ENCODE results near the gene SORCS1. TPM values are rescaled to one million over a fixed set of nuclear protein-coding genes. Genes with fewer than 3 reads are reported as not detected.

The SORCS1 gene
- total RNA-seq, 1 experiment from 2014 or later = not detected

- no peak for DNase-seq
- Histone ChIP-seq H3K36me3 (ENCODE audit: control insufficient read depth, insufficient read depth, low read length) (no peaks in the 10 kb centered on the region), H3K4me1 (no peaks in the 10 kb centered on the region), H3K9me3 (no peaks in the 10 kb centered on the region), H3K4me3 (ENCODE audit: low read depth, low read length) (no peak overlapping the region), H3K27me3 (replicated peaks; ENCODE audit: control insufficient read depth, insufficient read depth, low read length) (no peaks in the 10 kb centered on the region)
- no peaks in the 10 kb centered on the region for H3K36me3 Mint-ChIP-seq (ENCODE audit: insufficient read depth, unreplicated experiment)
- no peak overlapping the region for H3K27ac Mint-ChIP-seq (ENCODE audit: unreplicated experiment)
- CTCF ChIA-PET = no interaction called here
- no TSS peak for BruUV-seq (replicated peaks)
- H3K9me3 Mint-ChIP-seq (ENCODE audit: unreplicated experiment) = no peaks in the 10 kb centered on the region
- no peak for TF ChIP-seq CTCF (IDR thresholded peaks at IDR 0.05; ENCODE audit: insufficient read depth in 1 of 2, low read depth in 1 of 2, low read length in 1 of 2, severe bottlenecking in 1 of 2, unreplicated experiment in 1 of 2)
- intact Hi-C loops (cut with micrococcal nuclease; ENCODE audit: unreplicated experiment) = no loop called here
- H3K4me1 Mint-ChIP-seq (ENCODE audit: low read depth, unreplicated experiment) = peaks cover 6% of the 10 kb centered on the region
- POLR2A ChIA-PET = no interaction called here
- H3K4me3 Mint-ChIP-seq (ENCODE audit: unreplicated experiment) = no peak overlapping the region
- H3K27me3 Mint-ChIP-seq (ENCODE audit: insufficient read depth, unreplicated experiment) = peaks cover 3% of the 10 kb centered on the region
Measured at GRCh38 chr10:106819490-106819889, 345.0 kb downstream of the SORCS1 start.

- no peaks in the 10 kb centered on the region for H3K36me3 ChIP-seq (ENCODE audit: control insufficient read depth, insufficient read depth, low read length)
- H3K36me3 Mint-ChIP-seq (ENCODE audit: insufficient read depth, unreplicated experiment) = no peaks in the 10 kb centered on the region
- intact Hi-C loops (cut with micrococcal nuclease; ENCODE audit: unreplicated experiment) = no loop called here
- peaks cover 3% of the 10 kb centered on the region for H3K27me3 Mint-ChIP-seq (ENCODE audit: insufficient read depth, unreplicated experiment)
- no peak overlapping the region for H3K4me3 ChIP-seq (ENCODE audit: low read depth, low read length)
- no peaks in the 10 kb centered on the region for H3K27me3 ChIP-seq (replicated peaks; ENCODE audit: control insufficient read depth, insufficient read depth, low read length)
- TF ChIP-seq CTCF (IDR thresholded peaks at IDR 0.05; ENCODE audit: insufficient read depth in 1 of 2, low read depth in 1 of 2, low read length in 1 of 2, severe bottlenecking in 1 of 2, unreplicated experiment in 1 of 2) = no peak
- no peaks in the 10 kb centered on the region for H3K9me3 Mint-ChIP-seq (ENCODE audit: unreplicated experiment)
- no peaks in the 10 kb centered on the region for H3K9me3 ChIP-seq
- no peak for DNase-seq
- BruUV-seq (replicated peaks) = no TSS peak
- CTCF ChIA-PET = no interaction called here
- peaks cover 6% of the 10 kb centered on the region for H3K4me1 Mint-ChIP-seq (ENCODE audit: low read depth, unreplicated experiment)
- H3K4me3 Mint-ChIP-seq (ENCODE audit: unreplicated experiment) = no peak overlapping the region
- H3K27ac Mint-ChIP-seq (ENCODE audit: unreplicated experiment) = no peak overlapping the region
- no peaks in the 10 kb centered on the region for H3K4me1 ChIP-seq
- POLR2A ChIA-PET = no interaction called here
Measured at GRCh38 chr10:106816318-106817085, 348.0 kb downstream of the SORCS1 start.

GRCh38 chr10:106815427-106816043, 349.0 kb downstream of the SORCS1 start:
- TF ChIP-seq CTCF (IDR thresholded peaks at IDR 0.05; ENCODE audit: insufficient read depth in 1 of 2, low read depth in 1 of 2, low read length in 1 of 2, severe bottlenecking in 1 of 2, unreplicated experiment in 1 of 2) = no peak
- H3K4me1 ChIP-seq = no peaks in the 10 kb centered on the region
- DNase-seq = no peak
- no peak overlapping the region for H3K4me3 Mint-ChIP-seq (ENCODE audit: unreplicated experiment)
- no peak overlapping the region for H3K27ac Mint-ChIP-seq (ENCODE audit: unreplicated experiment)
- peaks cover 3% of the 10 kb centered on the region for H3K27me3 Mint-ChIP-seq (ENCODE audit: insufficient read depth, unreplicated experiment)
- POLR2A ChIA-PET = no interaction called here
- CTCF ChIA-PET = interaction anchor here (0.8 kb wide), 1 partner anchor 134 kb away, joined by 3 read pairs; no protein-coding TSS in a partner anchor
- no peaks in the 10 kb centered on the region for H3K27me3 ChIP-seq (replicated peaks; ENCODE audit: control insufficient read depth, insufficient read depth, low read length)
- peaks cover 6% of the 10 kb centered on the region for H3K4me1 Mint-ChIP-seq (ENCODE audit: low read depth, unreplicated experiment)
- no peak overlapping the region for H3K4me3 ChIP-seq (ENCODE audit: low read depth, low read length)
- intact Hi-C loops (cut with micrococcal nuclease; ENCODE audit: unreplicated experiment) = no loop called here
- BruUV-seq (replicated peaks) = no TSS peak
- no peaks in the 10 kb centered on the region for H3K9me3 Mint-ChIP-seq (ENCODE audit: unreplicated experiment)
- H3K36me3 ChIP-seq (ENCODE audit: control insufficient read depth, insufficient read depth, low read length) = no peaks in the 10 kb centered on the region
- no peaks in the 10 kb centered on the region for H3K9me3 ChIP-seq
- H3K36me3 Mint-ChIP-seq (ENCODE audit: insufficient read depth, unreplicated experiment) = no peaks in the 10 kb centered on the region

Data from Caco-2 (cell line).